Measurements from ENCODE around the gene ZNF316. TPM values are rescaled to one million over a fixed set of nuclear protein-coding genes. Genes with fewer than 3 reads are reported as not detected.

Gene ZNF316
- total RNA-seq, 2 experiments from 2014 or later = 46.2 to 49.7 TPM

DNA sequence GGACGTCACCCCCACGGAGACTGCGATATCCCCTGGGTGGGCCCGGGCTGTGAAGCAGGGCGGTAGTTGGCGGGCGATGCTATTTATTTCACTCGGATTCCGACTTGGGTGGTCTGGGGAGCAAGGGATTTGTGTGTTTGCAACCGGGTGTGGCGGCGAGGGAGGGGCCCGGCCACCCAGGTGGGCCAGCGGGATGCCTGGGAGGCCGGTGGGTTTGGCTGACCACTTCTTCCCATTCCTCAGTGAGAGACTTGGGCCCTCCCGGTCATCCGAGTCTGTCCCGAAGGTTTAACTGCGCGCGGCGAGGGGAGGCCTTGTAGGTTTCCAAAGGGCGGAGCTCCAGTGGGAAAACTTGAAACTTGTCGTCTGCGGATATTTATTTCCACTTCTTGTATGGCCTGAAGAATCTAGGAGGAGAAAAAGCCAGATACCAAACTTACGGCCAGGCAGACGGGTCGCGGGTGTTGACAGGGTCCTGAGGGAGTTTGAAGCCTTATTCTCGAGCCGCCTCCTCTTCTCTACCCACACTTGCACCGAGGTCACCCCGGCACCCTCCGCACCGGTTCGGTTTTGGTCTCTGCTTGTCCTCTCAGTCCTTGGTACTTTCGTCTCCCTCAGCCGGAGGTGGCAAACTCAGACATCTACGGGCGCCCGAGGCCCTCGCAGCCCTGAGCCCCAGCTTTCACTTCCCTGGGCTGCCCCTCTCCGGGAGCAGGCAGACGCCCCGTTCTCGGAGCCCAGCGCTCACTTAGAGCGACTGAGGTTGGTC, 17.9 kb downstream of the ZNF316 start:
- intact Hi-C loops (cut with DNase I, micrococcal nuclease) = no loop called here
- ChIA-PET CTCF (no interaction called here), POLR2A (no interaction called here)
- Mint-ChIP-seq H3K27ac (no peak overlapping the region), H3K36me3 (ENCODE audit: low read depth) (peaks cover 38% of the 10 kb centered on the region), H3K9me3 (no peaks in the 10 kb centered on the region), H3K4me3 (no peak overlapping the region), H3K4me1 (ENCODE audit: low read depth) (peaks cover 12% of the 10 kb centered on the region), H3K27me3 (no peaks in the 10 kb centered on the region)
- H3K9me3 ChIP-seq (ENCODE audit: control insufficient read depth in 1 of 2, insufficient read depth in 1 of 2, low read length in 2 of 2) = peaks cover 0 to 32% of the 10 kb centered on the region in 2 experiments
- no peak overlapping the region for H3K27ac ChIP-seq (ENCODE audit: low read depth in 1 of 2, low read length in 2 of 2)
- peak in 1 of 14 experiments; percentile 10 for DNase-seq
- TF ChIP-seq, protein P1, sequence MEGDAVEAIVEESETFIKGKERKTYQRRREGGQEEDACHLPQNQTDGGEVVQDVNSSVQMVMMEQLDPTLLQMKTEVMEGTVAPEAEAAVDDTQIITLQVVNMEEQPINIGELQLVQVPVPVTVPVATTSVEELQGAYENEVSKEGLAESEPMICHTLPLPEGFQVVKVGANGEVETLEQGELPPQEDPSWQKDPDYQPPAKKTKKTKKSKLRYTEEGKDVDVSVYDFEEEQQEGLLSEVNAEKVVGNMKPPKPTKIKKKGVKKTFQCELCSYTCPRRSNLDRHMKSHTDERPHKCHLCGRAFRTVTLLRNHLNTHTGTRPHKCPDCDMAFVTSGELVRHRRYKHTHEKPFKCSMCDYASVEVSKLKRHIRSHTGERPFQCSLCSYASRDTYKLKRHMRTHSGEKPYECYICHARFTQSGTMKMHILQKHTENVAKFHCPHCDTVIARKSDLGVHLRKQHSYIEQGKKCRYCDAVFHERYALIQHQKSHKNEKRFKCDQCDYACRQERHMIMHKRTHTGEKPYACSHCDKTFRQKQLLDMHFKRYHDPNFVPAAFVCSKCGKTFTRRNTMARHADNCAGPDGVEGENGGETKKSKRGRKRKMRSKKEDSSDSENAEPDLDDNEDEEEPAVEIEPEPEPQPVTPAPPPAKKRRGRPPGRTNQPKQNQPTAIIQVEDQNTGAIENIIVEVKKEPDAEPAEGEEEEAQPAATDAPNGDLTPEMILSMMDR (IDR thresholded peaks at IDR 0.05) = no peak
- ATAC-seq (ENCODE audit: poor library complexity) = no peak
- no peaks in the 10 kb centered on the region for H3K27me3 ChIP-seq (ENCODE audit: control insufficient read depth in 1 of 2, insufficient read depth in 2 of 2, low read length in 2 of 2)
- peaks cover 3% of the 10 kb centered on the region for H3K4me1 ChIP-seq (ENCODE audit: insufficient read depth, low read length)
- H3K4me3 ChIP-seq (ENCODE audit: low read length) = no peak overlapping the region
- H3K36me3 ChIP-seq (ENCODE audit: insufficient read depth, low read length) = peaks cover 31% of the 10 kb centered on the region

- intact Hi-C loops (cut with DNase I, micrococcal nuclease) = no loop called here
- TF ChIP-seq, protein P1 (IDR thresholded peaks at IDR 0.05) = no peak
- ChIA-PET POLR2A (no interaction called here), CTCF (no interaction called here)
- no peak for DNase-seq
- Histone ChIP-seq H3K27me3 (ENCODE audit: control insufficient read depth in 1 of 2, insufficient read depth in 2 of 2, low read length in 2 of 2) (no peaks in the 10 kb centered on the region), H3K4me1 (ENCODE audit: insufficient read depth, low read length) (peaks cover 3% of the 10 kb centered on the region), H3K27ac (ENCODE audit: low read depth in 1 of 2, low read length in 2 of 2) (no peak overlapping the region), H3K9me3 (ENCODE audit: control insufficient read depth in 1 of 2, insufficient read depth in 1 of 2, low read length in 2 of 2) (peaks cover 0 to 24% of the 10 kb centered on the region in 2 experiments), H3K36me3 (ENCODE audit: insufficient read depth, low read length) (peaks cover 24% of the 10 kb centered on the region), H3K4me3 (ENCODE audit: low read length) (no peak overlapping the region)
- Mint-ChIP-seq H3K9me3 (no peaks in the 10 kb centered on the region), H3K27ac (no peak overlapping the region), H3K4me1 (ENCODE audit: low read depth) (peaks cover 12% of the 10 kb centered on the region), H3K27me3 (no peaks in the 10 kb centered on the region), H3K36me3 (ENCODE audit: low read depth) (peaks cover 30% of the 10 kb centered on the region), H3K4me3 (no peak overlapping the region)
- no peak for ATAC-seq (ENCODE audit: poor library complexity)
Measured at GRCh38 chr7:6655636-6656385, 18.7 kb downstream of the ZNF316 start.

DNA sequence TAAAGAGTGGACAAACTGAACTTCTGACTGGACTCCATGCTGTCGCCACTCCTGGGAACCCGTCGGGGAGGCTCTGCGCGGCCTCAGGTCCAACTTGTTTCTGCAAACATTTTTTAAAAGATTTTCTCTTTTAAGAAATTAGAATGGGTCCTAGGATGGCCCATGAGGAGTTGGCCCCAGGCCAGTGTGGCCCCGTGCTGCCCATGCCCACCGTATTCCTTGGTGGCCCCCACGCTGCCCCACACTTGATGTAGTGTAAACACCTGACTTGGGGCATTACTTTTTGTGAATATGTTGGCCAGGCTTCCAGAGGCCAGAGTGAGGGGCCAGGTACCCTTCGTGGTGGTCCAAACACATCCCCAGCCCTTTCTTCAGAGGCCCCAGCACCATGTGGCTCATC, 19.3 kb downstream of the ZNF316 start:
- Histone ChIP-seq H3K4me1 (ENCODE audit: insufficient read depth, low read length) (peaks cover 3% of the 10 kb centered on the region), H3K36me3 (ENCODE audit: insufficient read depth, low read length) (peaks cover 21% of the 10 kb centered on the region), H3K27me3 (ENCODE audit: control insufficient read depth in 1 of 2, insufficient read depth in 2 of 2, low read length in 2 of 2) (no peaks in the 10 kb centered on the region), H3K4me3 (ENCODE audit: low read length) (no peak overlapping the region), H3K27ac (ENCODE audit: low read depth in 1 of 2, low read length in 2 of 2) (no peak overlapping the region), H3K9me3 (ENCODE audit: control insufficient read depth in 1 of 2, insufficient read depth in 1 of 2, low read length in 2 of 2) (peaks cover 0 to 18% of the 10 kb centered on the region in 2 experiments)
- intact Hi-C loops (cut with DNase I, micrococcal nuclease) = no loop called here
- Mint-ChIP-seq H3K4me3 (no peak overlapping the region), H3K9me3 (no peaks in the 10 kb centered on the region), H3K4me1 (ENCODE audit: low read depth) (peaks cover 12% of the 10 kb centered on the region), H3K36me3 (ENCODE audit: low read depth) (peaks cover 24% of the 10 kb centered on the region), H3K27me3 (no peaks in the 10 kb centered on the region), H3K27ac (no peak overlapping the region)
- ChIA-PET POLR2A (no interaction called here), CTCF (no interaction called here)
- TF ChIP-seq, protein P1 (IDR thresholded peaks at IDR 0.05) = no peak
- DNase-seq = no peak
- no peak for ATAC-seq (ENCODE audit: poor library complexity)

Data from CD4-positive, alpha-beta T cell (primary cell).